ENCODE results near the gene PLRG1.

The PLRG1 gene

DNA sequence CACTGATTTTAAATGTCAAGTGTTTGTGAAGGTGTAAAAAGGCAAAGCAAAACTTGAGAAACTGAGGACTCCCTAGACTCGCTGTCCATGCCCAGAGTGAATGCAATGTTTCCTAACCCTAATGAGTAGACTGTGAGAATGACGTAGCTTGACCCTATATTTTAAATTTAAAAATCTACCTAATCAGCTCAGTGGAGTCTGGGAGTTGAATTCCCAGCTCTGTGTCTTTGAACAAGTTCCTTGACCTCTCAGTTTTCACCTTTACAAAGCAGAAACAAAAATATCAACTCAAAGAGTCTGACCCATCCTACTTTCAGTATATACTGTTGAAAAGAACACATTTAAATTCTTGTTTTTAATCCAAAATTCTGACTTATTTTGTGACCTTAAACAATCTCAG is 38.0 kb upstream of the PLRG1 start:
- no peak overlapping the region for H3K27ac ChIP-seq (ENCODE audit: low read depth, low read length)
- H3K4me3 ChIP-seq (ENCODE audit: low read depth in 1 of 2, low read length in 2 of 2): no peak overlapping the region
- no peak overlapping the region for H3K9ac ChIP-seq (ENCODE audit: low read depth in 1 of 2, low read length in 2 of 2)

DNA sequence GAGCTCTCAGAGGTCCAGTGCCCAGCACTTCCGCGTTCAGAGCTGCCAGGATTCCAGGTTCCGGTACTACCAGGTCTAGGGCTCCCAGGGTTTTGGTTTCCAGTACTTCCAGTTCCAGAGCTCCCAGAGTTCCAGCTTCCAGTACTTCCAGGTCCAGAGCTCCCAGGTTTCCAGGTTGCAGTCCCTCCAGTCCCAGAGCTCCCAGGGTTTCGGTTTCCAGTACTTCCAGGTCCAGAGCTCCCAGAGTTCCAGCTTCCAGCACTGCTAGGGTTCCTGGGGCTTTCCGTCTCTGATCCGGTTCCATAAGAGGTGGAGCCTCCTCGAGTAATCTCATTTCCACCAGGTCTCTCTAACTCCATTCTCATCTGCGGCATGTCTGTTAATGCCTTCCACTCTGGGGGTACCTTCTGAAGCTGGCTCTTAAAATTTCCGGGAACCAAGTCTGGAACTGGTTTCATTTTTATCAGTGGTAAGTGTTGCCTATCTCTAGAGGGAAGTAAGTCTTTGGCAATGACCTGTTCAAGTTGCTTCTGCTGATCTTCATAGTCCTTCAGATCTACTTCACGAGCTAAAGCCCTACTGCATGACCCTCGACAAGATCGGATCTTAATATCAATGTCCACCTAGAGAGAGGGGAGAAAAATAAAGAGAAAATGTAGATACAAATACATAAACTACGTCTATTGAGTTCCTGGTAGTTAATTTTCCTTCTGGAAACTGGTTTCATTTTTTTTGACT is 36.3 kb upstream of the PLRG1 start:
- Histone ChIP-seq H3K27me3 (ENCODE audit: control insufficient read depth in 1 of 2, insufficient read depth in 2 of 2, low read length in 2 of 2) (no peaks in the 10 kb centered on the region), H3K36me3 (ENCODE audit: control insufficient read depth in 1 of 2, insufficient read depth in 2 of 2, low read length in 2 of 2) (no peaks in the 10 kb centered on the region), H3K4me3 (ENCODE audit: low read depth in 1 of 2, low read length in 2 of 2) (no peak overlapping the region), H3K9ac (ENCODE audit: low read depth in 1 of 2, low read length in 2 of 2) (no peak overlapping the region), H3K9me3 (ENCODE audit: control insufficient read depth in 1 of 2, low read length in 2 of 2) (no peaks in the 10 kb centered on the region), H3K4me1 (ENCODE audit: control insufficient read depth in 1 of 2, insufficient read depth in 2 of 2, low read length in 2 of 2) (peaks cover 0 to 6% of the 10 kb centered on the region in 2 donors), H3K27ac (ENCODE audit: low read depth, low read length) (no peak overlapping the region)

More for the DNA sequence above, 38.0 kb upstream of the PLRG1 start:
- no peaks in the 10 kb centered on the region for H3K36me3 ChIP-seq (ENCODE audit: control insufficient read depth in 1 of 2, insufficient read depth in 2 of 2, low read length in 2 of 2)
- no peaks in the 10 kb centered on the region for H3K27me3 ChIP-seq (ENCODE audit: control insufficient read depth in 1 of 2, insufficient read depth in 2 of 2, low read length in 2 of 2)
- H3K9me3 ChIP-seq (ENCODE audit: control insufficient read depth in 1 of 2, low read length in 2 of 2): no peaks in the 10 kb centered on the region
- H3K4me1 ChIP-seq (ENCODE audit: control insufficient read depth in 1 of 2, insufficient read depth in 2 of 2, low read length in 2 of 2): peaks cover 0 to 6% of the 10 kb centered on the region in 2 donors

DNA sequence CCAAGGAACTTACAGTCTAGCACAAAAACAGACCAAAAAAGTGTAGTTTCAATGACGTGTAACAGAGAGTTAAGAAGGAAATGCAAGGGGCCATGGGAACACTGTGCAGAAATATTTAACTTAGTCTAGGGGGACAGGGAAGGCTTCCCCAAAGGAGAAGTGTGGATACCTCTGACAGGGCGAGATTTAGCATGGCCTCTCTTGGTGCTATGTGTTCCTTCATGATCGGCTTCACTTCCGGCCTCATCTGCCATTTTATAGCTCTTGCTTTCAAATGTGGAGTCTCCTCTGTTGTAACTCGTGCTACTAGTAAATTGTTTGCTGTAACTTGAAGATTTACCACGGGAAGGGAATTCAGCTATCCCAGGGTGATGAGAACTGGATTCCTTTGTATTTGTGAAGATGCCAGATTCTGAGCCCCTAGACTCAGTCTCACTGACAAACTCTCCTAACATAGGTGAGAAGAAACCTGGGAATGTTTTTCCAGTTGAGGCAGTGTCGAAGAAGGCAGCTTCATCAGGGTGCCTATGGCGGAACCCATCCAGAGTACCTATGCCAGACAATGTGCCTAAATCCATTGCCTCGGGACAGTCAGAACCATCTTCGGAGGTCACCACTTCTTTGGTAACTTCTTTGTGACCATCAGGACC is 35.3 kb upstream of the PLRG1 start:
- peaks cover 0 to 2% of the 10 kb centered on the region in 2 donors for H3K4me1 ChIP-seq (ENCODE audit: control insufficient read depth in 1 of 2, insufficient read depth in 2 of 2, low read length in 2 of 2)
- H3K36me3 ChIP-seq (ENCODE audit: control insufficient read depth in 1 of 2, insufficient read depth in 2 of 2, low read length in 2 of 2): no peaks in the 10 kb centered on the region
- no peaks in the 10 kb centered on the region for H3K9me3 ChIP-seq (ENCODE audit: control insufficient read depth in 1 of 2, low read length in 2 of 2)
- H3K27me3 ChIP-seq (ENCODE audit: control insufficient read depth in 1 of 2, insufficient read depth in 2 of 2, low read length in 2 of 2): no peaks in the 10 kb centered on the region
- H3K27ac ChIP-seq (ENCODE audit: low read depth, low read length): no peak overlapping the region
- H3K4me3 ChIP-seq (ENCODE audit: low read depth in 1 of 2, low read length in 2 of 2): no peak overlapping the region
- no peak overlapping the region for H3K9ac ChIP-seq (ENCODE audit: low read depth in 1 of 2, low read length in 2 of 2)

DNA sequence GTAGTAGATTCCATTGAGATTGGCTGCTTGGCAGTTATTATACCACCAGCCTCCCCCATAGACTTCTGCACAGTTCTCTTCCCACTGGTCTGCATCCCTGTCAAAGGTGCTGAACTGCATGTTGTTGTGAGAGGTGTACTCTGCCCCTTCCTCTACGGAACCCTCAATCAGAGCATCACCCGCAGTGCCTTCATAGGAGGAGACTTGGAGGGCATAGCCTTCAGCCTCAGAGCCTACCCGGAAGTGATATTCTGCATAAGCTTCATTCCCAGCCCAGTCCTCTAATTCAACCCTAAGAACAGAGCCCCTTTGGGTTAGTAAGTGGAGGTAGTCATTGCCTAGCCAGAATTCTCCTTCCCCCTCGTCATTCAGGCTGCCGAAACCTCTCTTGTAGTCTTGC is 34.1 kb upstream of the PLRG1 start:
- Histone ChIP-seq H3K27me3 (ENCODE audit: control insufficient read depth in 1 of 2, insufficient read depth in 2 of 2, low read length in 2 of 2) (no peaks in the 10 kb centered on the region), H3K9ac (ENCODE audit: low read depth in 1 of 2, low read length in 2 of 2) (no peak overlapping the region), H3K4me1 (ENCODE audit: control insufficient read depth in 1 of 2, insufficient read depth in 2 of 2, low read length in 2 of 2) (no peaks in the 10 kb centered on the region), H3K9me3 (ENCODE audit: control insufficient read depth in 1 of 2, low read length in 2 of 2) (no peaks in the 10 kb centered on the region), H3K36me3 (ENCODE audit: control insufficient read depth in 1 of 2, insufficient read depth in 2 of 2, low read length in 2 of 2) (no peaks in the 10 kb centered on the region), H3K4me3 (ENCODE audit: low read depth in 1 of 2, low read length in 2 of 2) (no peak overlapping the region), H3K27ac (ENCODE audit: low read depth, low read length) (no peak overlapping the region)

DNA sequence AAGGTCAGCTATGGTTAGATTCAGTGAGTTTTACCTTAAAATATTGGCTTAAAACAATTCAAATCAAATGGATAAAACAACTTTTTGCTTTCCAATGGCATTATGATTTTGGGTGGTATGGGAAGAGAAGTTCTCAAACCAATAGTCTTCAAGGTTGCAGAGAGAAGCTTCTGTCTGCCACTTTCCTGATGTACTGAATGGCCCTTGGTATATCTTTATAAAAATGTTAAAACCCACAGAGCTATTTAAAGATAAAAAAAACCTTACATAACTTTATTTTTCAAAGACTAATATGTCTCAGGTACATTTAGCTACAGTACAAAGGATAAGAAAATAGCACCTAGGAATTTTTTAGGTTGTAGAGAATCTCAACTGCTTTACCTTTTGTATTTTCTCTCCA is 33.5 kb upstream of the PLRG1 start:
- no peaks in the 10 kb centered on the region for H3K9me3 ChIP-seq (ENCODE audit: control insufficient read depth in 1 of 2, low read length in 2 of 2)
- H3K9ac ChIP-seq (ENCODE audit: low read depth in 1 of 2, low read length in 2 of 2): no peak overlapping the region
- H3K27me3 ChIP-seq (ENCODE audit: control insufficient read depth in 1 of 2, insufficient read depth in 2 of 2, low read length in 2 of 2): no peaks in the 10 kb centered on the region
- no peaks in the 10 kb centered on the region for H3K4me1 ChIP-seq (ENCODE audit: control insufficient read depth in 1 of 2, insufficient read depth in 2 of 2, low read length in 2 of 2)
- no peak overlapping the region for H3K27ac ChIP-seq (ENCODE audit: low read depth, low read length)
- H3K36me3 ChIP-seq (ENCODE audit: control insufficient read depth in 1 of 2, insufficient read depth in 2 of 2, low read length in 2 of 2): no peaks in the 10 kb centered on the region
- no peak overlapping the region for H3K4me3 ChIP-seq (ENCODE audit: low read depth in 1 of 2, low read length in 2 of 2)

DNA sequence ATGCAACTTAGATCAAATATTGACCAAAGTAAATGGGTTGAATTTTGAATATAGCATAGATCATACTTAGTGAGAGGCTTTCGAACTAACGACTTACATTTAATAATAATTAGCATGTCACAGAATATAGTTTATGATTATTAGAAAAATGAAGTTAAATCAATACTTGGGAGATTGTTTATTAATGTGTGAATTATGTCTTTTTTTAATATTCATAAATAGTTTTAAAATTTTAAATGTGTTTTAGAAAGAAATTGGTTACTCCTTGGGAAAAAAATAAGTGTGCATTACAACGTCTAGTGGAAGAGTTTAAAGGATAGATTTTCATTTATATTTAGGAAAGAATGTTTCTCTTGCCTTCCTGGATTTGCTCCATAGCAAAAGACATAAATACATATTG is 33.0 kb upstream of the PLRG1 start:
- no peak overlapping the region for H3K27ac ChIP-seq (ENCODE audit: low read depth, low read length)
- H3K9me3 ChIP-seq (ENCODE audit: control insufficient read depth in 1 of 2, low read length in 2 of 2): no peaks in the 10 kb centered on the region
- no peaks in the 10 kb centered on the region for H3K4me1 ChIP-seq (ENCODE audit: control insufficient read depth in 1 of 2, insufficient read depth in 2 of 2, low read length in 2 of 2)
- H3K36me3 ChIP-seq (ENCODE audit: control insufficient read depth in 1 of 2, insufficient read depth in 2 of 2, low read length in 2 of 2): no peaks in the 10 kb centered on the region
- no peak overlapping the region for H3K9ac ChIP-seq (ENCODE audit: low read depth in 1 of 2, low read length in 2 of 2)
- H3K4me3 ChIP-seq (ENCODE audit: low read depth in 1 of 2, low read length in 2 of 2): no peak overlapping the region
- no peaks in the 10 kb centered on the region for H3K27me3 ChIP-seq (ENCODE audit: control insufficient read depth in 1 of 2, insufficient read depth in 2 of 2, low read length in 2 of 2)

DNA sequence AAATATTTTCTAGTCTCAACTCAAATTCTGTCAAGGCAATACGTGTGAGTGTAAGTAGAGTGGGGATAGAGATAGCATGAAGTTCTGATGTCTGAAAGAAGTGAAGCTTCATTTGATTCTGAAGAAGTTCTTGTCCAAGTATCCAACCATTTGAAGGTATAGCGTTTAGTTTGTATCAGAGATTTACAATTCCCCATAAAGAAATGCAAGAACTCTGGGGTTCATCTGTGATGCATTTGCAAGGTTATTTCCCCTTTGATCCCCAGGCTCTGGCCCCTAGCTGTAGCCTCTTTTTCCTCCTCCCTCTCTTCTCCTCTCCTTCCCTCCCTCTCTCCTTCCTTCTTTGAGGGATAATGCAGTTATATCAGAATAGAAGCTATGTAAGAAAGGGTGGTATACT is 32.5 kb upstream of the PLRG1 start:
- Histone ChIP-seq H3K9ac (ENCODE audit: low read depth in 1 of 2, low read length in 2 of 2) (no peak overlapping the region), H3K9me3 (ENCODE audit: control insufficient read depth in 1 of 2, low read length in 2 of 2) (no peaks in the 10 kb centered on the region), H3K27me3 (ENCODE audit: control insufficient read depth in 1 of 2, insufficient read depth in 2 of 2, low read length in 2 of 2) (no peaks in the 10 kb centered on the region), H3K36me3 (ENCODE audit: control insufficient read depth in 1 of 2, insufficient read depth in 2 of 2, low read length in 2 of 2) (no peaks in the 10 kb centered on the region), H3K4me1 (ENCODE audit: control insufficient read depth in 1 of 2, insufficient read depth in 2 of 2, low read length in 2 of 2) (no peaks in the 10 kb centered on the region), H3K4me3 (ENCODE audit: low read depth in 1 of 2, low read length in 2 of 2) (no peak overlapping the region), H3K27ac (ENCODE audit: low read depth, low read length) (no peak overlapping the region)

DNA sequence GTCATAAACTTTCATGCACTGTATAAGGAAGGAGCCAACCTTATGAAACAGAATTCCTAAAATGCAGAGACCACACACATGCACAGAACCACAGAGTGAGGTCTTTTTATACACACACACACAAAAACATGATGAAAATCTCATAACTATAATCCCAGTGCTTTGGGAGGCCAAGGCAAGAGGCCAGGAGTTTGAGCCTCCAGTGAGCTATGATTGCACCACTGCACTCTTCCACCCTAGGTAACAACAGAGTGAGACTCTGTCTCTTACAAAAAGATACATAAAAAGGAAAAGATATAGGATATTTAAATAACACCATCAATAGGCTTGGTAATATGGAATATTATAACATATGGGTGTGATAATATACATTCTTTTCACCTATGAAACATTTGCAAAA is 29.7 kb upstream of the PLRG1 start:
- H3K36me3 ChIP-seq (ENCODE audit: control insufficient read depth in 1 of 2, insufficient read depth in 2 of 2, low read length in 2 of 2): no peaks in the 10 kb centered on the region
- no peak overlapping the region for H3K4me3 ChIP-seq (ENCODE audit: low read depth in 1 of 2, low read length in 2 of 2)
- H3K9ac ChIP-seq (ENCODE audit: low read depth in 1 of 2, low read length in 2 of 2): no peak overlapping the region
- H3K9me3 ChIP-seq (ENCODE audit: control insufficient read depth in 1 of 2, low read length in 2 of 2): no peaks in the 10 kb centered on the region
- H3K27ac ChIP-seq (ENCODE audit: low read depth, low read length): no peak overlapping the region
- H3K4me1 ChIP-seq (ENCODE audit: control insufficient read depth in 1 of 2, insufficient read depth in 2 of 2, low read length in 2 of 2): no peaks in the 10 kb centered on the region
- H3K27me3 ChIP-seq (ENCODE audit: control insufficient read depth in 1 of 2, insufficient read depth in 2 of 2, low read length in 2 of 2): no peaks in the 10 kb centered on the region

DNA sequence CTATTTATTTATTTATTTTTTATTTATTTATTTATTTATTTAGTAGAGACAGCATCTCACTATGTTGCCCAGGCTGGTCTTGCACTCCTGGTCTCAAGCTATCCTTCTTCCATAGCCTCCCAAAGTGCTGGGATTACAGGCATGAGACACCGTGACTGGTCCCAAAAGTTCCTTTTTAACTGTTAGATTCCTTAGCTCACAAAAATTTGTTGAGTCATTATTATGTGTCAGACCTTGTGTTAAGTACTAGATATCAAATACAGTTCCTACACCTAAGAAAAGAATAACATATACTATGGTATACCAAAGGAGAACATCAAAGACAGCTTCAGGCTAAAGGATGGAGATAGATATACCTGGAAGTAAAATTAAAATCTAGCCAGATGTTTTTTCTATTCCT is 28.7 kb upstream of the PLRG1 start:
- Histone ChIP-seq H3K27ac (ENCODE audit: low read depth, low read length) (no peak overlapping the region), H3K27me3 (ENCODE audit: control insufficient read depth in 1 of 2, insufficient read depth in 2 of 2, low read length in 2 of 2) (no peaks in the 10 kb centered on the region), H3K9ac (ENCODE audit: low read depth in 1 of 2, low read length in 2 of 2) (no peak overlapping the region)

DNA sequence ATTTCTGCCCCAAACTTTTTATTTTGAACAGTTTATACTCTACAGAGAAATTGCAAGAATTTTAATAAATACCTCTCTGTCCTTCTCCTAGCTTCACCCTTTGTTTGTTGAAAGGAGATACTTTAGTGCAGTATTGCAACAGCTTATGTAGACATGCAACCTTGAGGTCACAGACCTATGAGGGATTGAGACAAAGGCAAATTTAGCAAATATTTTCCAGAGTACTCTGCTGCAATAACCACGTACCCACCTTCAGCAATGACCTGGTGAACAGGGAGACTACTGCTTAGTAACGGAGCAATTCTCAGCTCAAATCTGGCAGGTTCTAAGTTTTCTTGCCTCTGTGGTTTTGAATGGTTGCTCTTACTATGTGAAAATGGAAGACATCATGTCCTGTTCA is 27.1 kb upstream of the PLRG1 start:
- H3K27ac ChIP-seq (ENCODE audit: low read depth, low read length): no peak overlapping the region
- H3K27me3 ChIP-seq (ENCODE audit: control insufficient read depth in 1 of 2, insufficient read depth in 2 of 2, low read length in 2 of 2): no peaks in the 10 kb centered on the region
- H3K4me3 ChIP-seq (ENCODE audit: low read depth in 1 of 2, low read length in 2 of 2): no peak overlapping the region
- H3K4me1 ChIP-seq (ENCODE audit: control insufficient read depth in 1 of 2, insufficient read depth in 2 of 2, low read length in 2 of 2): no peaks in the 10 kb centered on the region
- H3K9ac ChIP-seq (ENCODE audit: low read depth in 1 of 2, low read length in 2 of 2): no peak overlapping the region
- H3K36me3 ChIP-seq (ENCODE audit: control insufficient read depth in 1 of 2, insufficient read depth in 2 of 2, low read length in 2 of 2): no peaks in the 10 kb centered on the region
- H3K9me3 ChIP-seq (ENCODE audit: control insufficient read depth in 1 of 2, low read length in 2 of 2): no peaks in the 10 kb centered on the region

More for the DNA sequence above, 28.7 kb upstream of the PLRG1 start:
- no peak overlapping the region for H3K4me3 ChIP-seq (ENCODE audit: low read depth in 1 of 2, low read length in 2 of 2)
- no peaks in the 10 kb centered on the region for H3K4me1 ChIP-seq (ENCODE audit: control insufficient read depth in 1 of 2, insufficient read depth in 2 of 2, low read length in 2 of 2)
- H3K36me3 ChIP-seq (ENCODE audit: control insufficient read depth in 1 of 2, insufficient read depth in 2 of 2, low read length in 2 of 2): no peaks in the 10 kb centered on the region
- no peaks in the 10 kb centered on the region for H3K9me3 ChIP-seq (ENCODE audit: control insufficient read depth in 1 of 2, low read length in 2 of 2)

All from duodenal mucosa (tissue), 2 donors.